ENCODE results near the gene LDAH.

LDAH gene

GRCh38 chr2:20728114-20728758 lies 94.7 kb downstream of the LDAH start:
- peaks cover 0 to 43% (median 9%) of the 10 kb centered on the region in 4 donors for H3K4me1 ChIP-seq
- TF ChIP-seq CTCF (IDR thresholded peaks at IDR 0.05) = no peak
- no peak overlapping the region for H3K4me3 ChIP-seq
- no peaks in the 10 kb centered on the region for H3K36me3 ChIP-seq
- no peaks in the 10 kb centered on the region for H3K9me3 ChIP-seq
- intact Hi-C loops (cut with DNase I; ENCODE audit: low total_unique reads) = no loop called here
- H3K27ac ChIP-seq = peak overlapping the region; percentile 40 to 54
- DNase-seq = no peak
- H3K27me3 ChIP-seq = no peaks in the 10 kb centered on the region

GRCh38 chr2:20726913-20727312 lies 96.0 kb downstream of the LDAH start:
- Histone ChIP-seq H3K27ac (no peak overlapping the region), H3K9me3 (no peaks in the 10 kb centered on the region), H3K27me3 (no peaks in the 10 kb centered on the region), H3K36me3 (no peaks in the 10 kb centered on the region), H3K4me3 (no peak overlapping the region), H3K4me1 (peaks cover 0 to 56% (median 9%) of the 10 kb centered on the region in 4 donors)
- TF ChIP-seq CTCF (IDR thresholded peaks at IDR 0.05) = no peak
- intact Hi-C loops (cut with DNase I; ENCODE audit: low total_unique reads) = no loop called here
- no peak for DNase-seq

- H3K27me3 ChIP-seq = no peaks in the 10 kb centered on the region
- no peak overlapping the region for H3K4me3 ChIP-seq
- H3K27ac ChIP-seq = no peak overlapping the region
- TF ChIP-seq CTCF (IDR thresholded peaks at IDR 0.05) = no peak
- no peak for DNase-seq
- peaks cover 0 to 56% (median 9%) of the 10 kb centered on the region in 4 donors for H3K4me1 ChIP-seq
- no peaks in the 10 kb centered on the region for H3K36me3 ChIP-seq
- H3K9me3 ChIP-seq = no peaks in the 10 kb centered on the region
- intact Hi-C loops (cut with DNase I; ENCODE audit: low total_unique reads) = no loop called here
Measured at GRCh38 chr2:20725782-20726181, 97.1 kb downstream of the LDAH start.

GRCh38 chr2:20724500-20725053 lies 98.3 kb downstream of the LDAH start:
- intact Hi-C loops (cut with DNase I; ENCODE audit: low total_unique reads) = no loop called here
- no peak for TF ChIP-seq CTCF (IDR thresholded peaks at IDR 0.05)
- no peak for DNase-seq
- no peaks in the 10 kb centered on the region for H3K9me3 ChIP-seq
- no peak overlapping the region for H3K4me3 ChIP-seq
- H3K27me3 ChIP-seq = no peaks in the 10 kb centered on the region
- H3K27ac ChIP-seq = peak overlapping the region; percentile 15 to 22
- H3K36me3 ChIP-seq = no peaks in the 10 kb centered on the region
- peaks cover 0 to 56% (median 9%) of the 10 kb centered on the region in 4 donors for H3K4me1 ChIP-seq

GRCh38 chr2:20723543-20723942 lies 99.4 kb downstream of the LDAH start:
- no peak for DNase-seq
- H3K4me1 ChIP-seq = peaks cover 0 to 51% (median 9%) of the 10 kb centered on the region in 4 donors
- H3K27me3 ChIP-seq = no peaks in the 10 kb centered on the region
- peak overlapping the region; percentile 3 to 22 for H3K27ac ChIP-seq
- intact Hi-C loops (cut with DNase I; ENCODE audit: low total_unique reads) = no loop called here
- H3K4me3 ChIP-seq = no peak overlapping the region
- no peak for TF ChIP-seq CTCF (IDR thresholded peaks at IDR 0.05)
- no peaks in the 10 kb centered on the region for H3K36me3 ChIP-seq
- no peaks in the 10 kb centered on the region for H3K9me3 ChIP-seq
